Measurements from ENCODE around the gene ATP2A3.

GRCh38 chr17:3927628-3928340 is 36.5 kb downstream of the ATP2A3 start:
- TF ChIP-seq CTCF (IDR thresholded peaks at IDR 0.05), result no peak
- TF ChIP-seq POLR2A (IDR thresholded peaks at IDR 0.05), result no peak
